ENCODE results near the gene TTLL10. TPM values are rescaled to one million over a fixed set of nuclear protein-coding genes. Genes with fewer than 3 reads are reported as not detected.

The TTLL10 gene
- total RNA-seq, 1 donor from 2014 or later, result 0.16 TPM

DNA sequence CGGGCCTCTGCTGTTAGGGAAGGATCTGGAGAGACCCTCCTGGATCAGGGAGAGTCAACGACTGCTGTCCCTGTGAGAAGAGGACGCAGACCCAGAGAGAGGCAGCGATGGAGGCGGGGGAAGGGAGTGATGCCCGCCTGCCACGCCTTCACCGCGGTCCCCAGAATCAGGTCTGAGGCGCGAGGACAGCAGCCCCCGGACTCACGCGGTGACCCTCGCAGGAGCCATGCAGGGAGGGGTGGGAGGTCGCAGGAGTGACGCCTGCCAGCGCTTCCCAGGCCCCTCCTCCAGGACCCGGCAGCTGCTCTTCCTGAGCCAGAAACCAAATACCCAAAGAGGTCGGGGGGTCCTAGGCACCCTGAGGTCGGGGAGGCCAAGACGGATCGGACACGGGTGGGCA is 46.5 kb downstream of the TTLL10 start:
- TF ChIP-seq CTCF (IDR thresholded peaks at IDR 0.05), result no peak
- POLR2A ChIA-PET, result no interaction called here
- Mint-ChIP-seq H3K9me3 (no peaks in the 10 kb centered on the region), H3K27me3 (no peaks in the 10 kb centered on the region), H3K36me3 (ENCODE audit: low read depth) (peaks cover 68% of the 10 kb centered on the region), H3K4me1 (peaks cover 17% of the 10 kb centered on the region), H3K4me3 (no peak overlapping the region), H3K27ac (no peak overlapping the region)
- ATAC-seq (ENCODE audit: low read depth), result no peak
- CTCF ChIA-PET, result no interaction called here
- intact Hi-C loops (cut with micrococcal nuclease), result no loop called here
- DNase-seq, result no peak

GRCh38 chr1:1221887-1222574 is 48.4 kb downstream of the TTLL10 start:
- intact Hi-C loops (cut with micrococcal nuclease), result no loop called here
- H3K27me3 Mint-ChIP-seq, result no peaks in the 10 kb centered on the region
- no peak overlapping the region for H3K27ac Mint-ChIP-seq
- no peak overlapping the region for H3K4me3 Mint-ChIP-seq
- H3K36me3 Mint-ChIP-seq (ENCODE audit: low read depth), result peaks cover 74% of the 10 kb centered on the region
- TF ChIP-seq CTCF (IDR thresholded peaks at IDR 0.05), result no peak
- ATAC-seq (ENCODE audit: low read depth) (no peak), DNase-seq (no peak)
- ChIA-PET POLR2A (interaction anchor here (0.7 kb wide), 1 partner anchor 9 kb away, joined by 3 read pairs; no protein-coding TSS in a partner anchor), CTCF (no interaction called here)
- no peaks in the 10 kb centered on the region for H3K9me3 Mint-ChIP-seq
- peaks cover 5% of the 10 kb centered on the region for H3K4me1 Mint-ChIP-seq

DNA sequence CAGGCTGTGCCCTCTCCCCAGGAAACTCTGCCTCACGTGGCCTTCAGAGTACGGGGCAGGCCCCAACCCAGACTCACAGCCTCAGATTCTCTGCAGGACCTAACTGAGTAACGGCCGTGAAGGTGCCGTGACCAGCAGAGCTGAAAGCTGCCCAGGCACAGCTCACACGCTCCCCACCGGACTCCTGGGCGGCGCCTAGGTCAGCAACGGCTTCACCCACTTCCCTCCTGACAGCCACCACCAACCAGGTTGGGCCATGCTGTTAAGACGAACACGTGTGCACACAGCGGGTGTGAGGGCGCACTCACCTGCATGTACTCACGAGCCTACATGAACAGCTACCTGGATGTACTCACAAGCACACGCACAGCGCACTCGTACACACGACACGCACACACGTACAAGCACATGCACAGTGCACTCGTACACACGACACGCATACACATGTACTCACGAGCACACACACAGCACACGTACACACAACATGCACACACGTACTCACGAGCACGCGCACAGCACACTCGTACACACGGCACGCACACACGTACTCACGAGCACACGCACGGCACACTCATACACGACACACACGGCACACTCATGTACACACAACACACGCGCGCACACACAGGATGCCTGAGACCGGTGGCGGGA is 49.0 kb downstream of the TTLL10 start:
- H3K9me3 Mint-ChIP-seq, result no peaks in the 10 kb centered on the region
- ATAC-seq (ENCODE audit: low read depth) (no peak), DNase-seq (no peak)
- intact Hi-C loops (cut with micrococcal nuclease), result no loop called here
- peaks cover 73% of the 10 kb centered on the region for H3K36me3 Mint-ChIP-seq (ENCODE audit: low read depth)
- H3K27me3 Mint-ChIP-seq, result no peaks in the 10 kb centered on the region
- H3K4me1 Mint-ChIP-seq, result peaks cover 3% of the 10 kb centered on the region
- H3K4me3 Mint-ChIP-seq, result no peak overlapping the region
- H3K27ac Mint-ChIP-seq, result no peak overlapping the region
- CTCF ChIA-PET, result no interaction called here
- POLR2A ChIA-PET, result interaction anchor here (0.7 kb wide), 1 partner anchor 8 kb away, joined by 3 read pairs; no protein-coding TSS in a partner anchor
- TF ChIP-seq CTCF (IDR thresholded peaks at IDR 0.05), result no peak

DNA sequence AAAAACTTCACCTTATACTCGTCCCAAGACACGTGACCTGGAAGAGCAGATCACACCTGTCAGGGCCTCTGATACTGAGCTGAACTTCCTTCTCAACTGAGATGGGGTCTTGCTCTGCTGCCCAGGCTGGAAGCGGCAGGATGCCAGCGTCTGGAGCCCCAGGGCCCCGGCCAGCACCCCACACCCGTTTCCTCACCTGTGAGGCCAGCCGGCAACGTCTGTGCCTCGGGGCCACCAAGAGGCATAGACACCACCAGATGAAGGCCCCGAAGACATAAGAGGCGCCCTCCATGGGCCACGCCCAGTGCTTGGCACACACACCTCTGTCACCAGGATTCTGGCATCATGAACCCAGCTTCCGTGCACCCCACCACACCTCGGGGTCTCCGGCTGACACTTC is 49.6 kb downstream of the TTLL10 start:
- intact Hi-C loops (cut with micrococcal nuclease), result no loop called here
- no peak for ATAC-seq (ENCODE audit: low read depth)
- ChIA-PET CTCF (no interaction called here), POLR2A (no interaction called here)
- no peak overlapping the region for H3K4me3 Mint-ChIP-seq
- H3K9me3 Mint-ChIP-seq, result no peaks in the 10 kb centered on the region
- H3K4me1 Mint-ChIP-seq, result no peaks in the 10 kb centered on the region
- peaks cover 68% of the 10 kb centered on the region for H3K36me3 Mint-ChIP-seq (ENCODE audit: low read depth)
- H3K27me3 Mint-ChIP-seq, result no peaks in the 10 kb centered on the region
- no peak for DNase-seq
- no peak for TF ChIP-seq CTCF (IDR thresholded peaks at IDR 0.05)
- H3K27ac Mint-ChIP-seq, result no peak overlapping the region

DNA sequence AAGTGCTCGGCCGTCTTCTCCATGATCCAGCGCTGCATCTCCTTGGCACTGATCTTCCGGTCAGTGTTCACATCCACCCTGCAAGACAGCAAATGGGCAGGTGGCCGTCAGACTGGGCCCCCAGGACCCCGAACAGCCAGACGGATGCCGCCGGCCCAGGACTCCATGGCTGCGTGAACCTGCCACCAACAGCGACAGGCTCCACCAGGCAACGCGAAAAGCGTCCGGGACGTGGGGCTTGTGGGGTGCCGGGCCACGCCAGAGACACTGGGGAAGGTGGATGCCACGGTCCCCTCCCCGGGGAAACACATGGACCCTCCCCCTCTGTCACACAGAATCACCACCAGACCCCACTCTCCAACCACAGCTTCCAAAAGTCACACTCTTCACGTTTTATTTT is 50.2 kb downstream of the TTLL10 start:
- DNase-seq (no peak), ATAC-seq (ENCODE audit: low read depth) (no peak)
- Mint-ChIP-seq H3K4me1 (no peaks in the 10 kb centered on the region), H3K4me3 (no peak overlapping the region), H3K27ac (no peak overlapping the region), H3K36me3 (ENCODE audit: low read depth) (peaks cover 67% of the 10 kb centered on the region), H3K9me3 (no peaks in the 10 kb centered on the region), H3K27me3 (no peaks in the 10 kb centered on the region)
- ChIA-PET POLR2A (no interaction called here), CTCF (no interaction called here)
- intact Hi-C loops (cut with micrococcal nuclease), result no loop called here
- TF ChIP-seq CTCF (IDR thresholded peaks at IDR 0.05), result no peak
